ENCODE results near the gene CBX7. TPM values are rescaled to one million over a fixed set of nuclear protein-coding genes. Genes with fewer than 3 reads are reported as not detected.
A peak's percentile ranks its signal among the peaks of the same experiment; 100 is the strongest.

CBX7 gene
- total and polyA plus RNA-seq, 2 of the 8 experiments (the other 6 are each of a cell fraction or from before 2014, with no cell fraction given): 6.9 to 8.7 TPM

- no peak overlapping the region for H2BK120ac ChIP-seq (replicated peaks; ENCODE audit: low read depth, low read length)
- no peaks in the 10 kb centered on the region for H3K79me2 ChIP-seq (ENCODE audit: control insufficient read depth in 1 of 2, insufficient read depth in 2 of 2, low read length in 2 of 2)
- no peak overlapping the region for H3K9ac ChIP-seq (replicated peaks in 1 of 4; ENCODE audit: extremely low read depth in 1 of 4, low read depth in 3 of 4, low read length in 3 of 4)
- H2BK20ac ChIP-seq (ENCODE audit: low read length): no peak overlapping the region
- FAIRE-seq (no peak), DNase-seq (ENCODE audit: low read depth in 1 of 2, low spot score in 2 of 2) (no peak)
- 0 out of 2 replicates have a peak overlapping the region, but pooled peaks have one; percentile 20 for H2BK15ac ChIP-seq (ENCODE audit: low read length)
- H4K91ac ChIP-seq (replicated peaks; ENCODE audit: insufficient read length, low read length): peak overlapping the region; percentile 15
- no peak overlapping the region for H3K4me2 ChIP-seq (ENCODE audit: insufficient read depth in 1 of 2, low read depth in 2 of 2, low read length in 2 of 2)
- H3K4me3 ChIP-seq (ENCODE audit: extremely low read depth in 1 of 4, insufficient read depth in 2 of 4, low read depth in 3 of 4, low read length in 4 of 4): no peak overlapping the region
- H3K14ac ChIP-seq (ENCODE audit: insufficient read length): no peak overlapping the region
- POLR2A ChIA-PET (ENCODE audit: partially characterized antibody): interaction anchor here (1.4 to 1.6 kb wide), 3 partner anchors 10 to 196 kb away, joined by 4 read pairs; partner anchors contain the start of gene RPL3
- H3K79me1 ChIP-seq (ENCODE audit: low read depth, low read length): no peaks in the 10 kb centered on the region
- TF ChIP-seq MAFK (IDR thresholded peaks at IDR 0.05; ENCODE audit: low read depth, low read length) (no peak), FOSL1 (IDR thresholded peaks at IDR 0.05; ENCODE audit: insufficient read depth, low read depth, low read length) (no peak), TAF7 (optimal IDR thresholded peaks at IDR 0.05; ENCODE audit: borderline replicate concordance, low read depth, low read length) (no peak), POLR2AphosphoS5 (IDR thresholded peaks at IDR 0.05; ENCODE audit: low read depth, low read length) (no peak), YY1 (IDR thresholded peaks at IDR 0.05; ENCODE audit: low read depth, low read length) (no peak), BCL11A (IDR thresholded peaks at IDR 0.05; ENCODE audit: low read depth in 2 of 2, low read length in 2 of 2) (no peak), GTF2F1 (IDR thresholded peaks at IDR 0.05; ENCODE audit: borderline replicate concordance, low read depth, low read length) (no peak)
- TF ChIP-seq, protein P1, sequence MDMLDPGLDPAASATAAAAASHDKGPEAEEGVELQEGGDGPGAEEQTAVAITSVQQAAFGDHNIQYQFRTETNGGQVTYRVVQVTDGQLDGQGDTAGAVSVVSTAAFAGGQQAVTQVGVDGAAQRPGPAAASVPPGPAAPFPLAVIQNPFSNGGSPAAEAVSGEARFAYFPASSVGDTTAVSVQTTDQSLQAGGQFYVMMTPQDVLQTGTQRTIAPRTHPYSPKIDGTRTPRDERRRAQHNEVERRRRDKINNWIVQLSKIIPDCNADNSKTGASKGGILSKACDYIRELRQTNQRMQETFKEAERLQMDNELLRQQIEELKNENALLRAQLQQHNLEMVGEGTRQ (IDR thresholded peaks at IDR 0.05; ENCODE audit: low read length): no peak
- no peak overlapping the region for H2AFZ ChIP-seq (ENCODE audit: low read length)
- CTCF ChIA-PET (ENCODE audit: partially characterized antibody): interaction anchor here (0.7 to 6.5 kb wide), 14 partner anchors 8 to 374 kb away, joined by 3 to 47 read pairs (median 4); partner anchors contain the start of gene APOBEC3D
- H3K4me1 ChIP-seq (replicated peaks in 1 of 4; ENCODE audit: control insufficient read depth in 3 of 4, insufficient read depth in 4 of 4, low read length in 3 of 4): peaks cover 0 to 2% (median 2%) of the 10 kb centered on the region in 4 experiments; a peak in 4 of 7 replicates
- H2BK5ac ChIP-seq (ENCODE audit: low read depth, low read length): peak overlapping the region; percentile 7; the same call in 1 of the 2 replicates
- H3K18ac ChIP-seq (ENCODE audit: extremely low read depth, low read length): no peak overlapping the region
- H2AK5ac ChIP-seq (ENCODE audit: low read depth, low read length): 0 out of 2 replicates have a peak overlapping the region, but pooled peaks have one; percentile 61
- WGBS, 2 experiments (ENCODE audit: extremely low coverage in 1 of 2, insufficient coverage in 1 of 2, insufficient read length in 1 of 2, insufficient replicate concordance in 2 of 2, low coverage in 1 of 2, low lambda C conversion rate in 2 of 2, missing lambda C conversion rate in 1 of 2): 89% methylated on average over 14 of the region's 17 CpGs; no CpG with 5 or more reads in 1 of the 2 experiments
- H3K27ac ChIP-seq (ENCODE audit: low read depth, low read length): no peak overlapping the region
- no peaks in the 10 kb centered on the region for H3K23me2 ChIP-seq (ENCODE audit: low read depth, low read length)
- H3K4ac ChIP-seq (replicated peaks; ENCODE audit: insufficient read length, low read depth, low read length): no peak overlapping the region
- no peaks in the 10 kb centered on the region; a peak in 1 of 7 replicates for H3K27me3 ChIP-seq (replicated peaks in 1 of 4; ENCODE audit: control insufficient read depth in 3 of 4, extremely low read depth in 1 of 4, insufficient read depth in 3 of 4, low read length in 3 of 4)
- no peaks in the 10 kb centered on the region for H3K9me3 ChIP-seq (ENCODE audit: insufficient read depth in 2 of 2, low read depth in 1 of 2, low read length in 1 of 2)
- no peak overlapping the region; the same call in 1 of the 2 replicates for H4K8ac ChIP-seq (ENCODE audit: extremely low read depth, insufficient read depth, low read length)
- H3K56ac ChIP-seq (replicated peaks; ENCODE audit: insufficient read length, low read depth, low read length): no peak overlapping the region
- H3K23ac ChIP-seq (ENCODE audit: insufficient read length): no peak overlapping the region
- no peaks in the 10 kb centered on the region for H4K20me1 ChIP-seq (replicated peaks in 1 of 2; ENCODE audit: control insufficient read depth in 1 of 2, insufficient read depth in 2 of 2, low read length in 2 of 2)
- peak overlapping the region; percentile 72; the same call in 1 of the 2 replicates for H2BK12ac ChIP-seq (ENCODE audit: low read depth, low read length)
- H3K36me3 ChIP-seq (ENCODE audit: control insufficient read depth in 2 of 4, insufficient read depth in 4 of 4, low read length in 3 of 4): no peaks in the 10 kb centered on the region
- H4K5ac ChIP-seq (ENCODE audit: insufficient read length, low read depth, low read length): no peak overlapping the region
Measured at GRCh38 chr22:39122772-39123470, 29.6 kb downstream of the CBX7 start.
